Endothelial cell of umbilical vein (primary cell): Measurements from ENCODE around the gene SHC4. TPM values are rescaled to one million over a fixed set of nuclear protein-coding genes. Genes with fewer than 3 reads are reported as not detected.

Experiments used
- BruUV-seq: library from RNA; stranded (reverse); fragments of 400-500 nt; replicated peaks from 2 replicates; lab custom pipeline; 2021; lab: Mats Ljungman, UMichigan
- CTCF ChIA-PET: fragments of 300-600, 350-600 bp; sonication (Branson Sonifier 250); formaldehyde crosslinking; loops from one replicate; lab custom pipeline; 2021; ENCODE audit warnings: antibody characterized with exemption, inconsistent platforms; lab: Charles Lee
- POLR2A ChIA-PET: fragments of 300-600, 350-600 bp; sonication (Branson Sonifier 250); formaldehyde crosslinking; loops from one replicate; lab custom pipeline; 2021; ENCODE audit warnings: antibody characterized with exemption, inconsistent platforms; lab: Charles Lee
- DNase-seq: peaks from one replicate; pipeline ENCODE4 v3.0.0-alpha.2; 2011; ENCODE audit warnings: low read depth, low spot score
- FAIRE-seq: peaks from 2 replicates; lab custom pipeline; 2011; peaks lifted over from hg19 to GRCh38; lab: Jason Lieb, UNC
- H2AFZ ChIP-seq: 2 replicates; pipeline ENCODE4 v1.6.0; 2012; ENCODE audit warnings: low read depth, low read length, control low read depth, inconsistent platforms
- H3K27ac ChIP-seq: 2 replicates; pipeline ENCODE4 v1.5.1; 2011; ENCODE audit warnings: low read depth, mild to moderate bottlenecking, control low read depth, low read length, moderate library complexity; ENCODE audit not compliant: insufficient read depth
- H3K27me3 ChIP-seq, 2 experiments: 2 replicates each; pipeline versions ENCODE4 v1.6.0 to v1.6.1; 2011; ENCODE audit warnings: low read length in 2 of 2, mixed read lengths in 1 of 2; ENCODE audit not compliant: control insufficient read depth in 2 of 2, insufficient read depth in 2 of 2
- H3K36me3 ChIP-seq, 2 experiments: 2 replicates in 1 of 2; 3 replicates in 1 of 2; pipeline ENCODE4 v1.5.1; 2011; ENCODE audit warnings: low read length in 2 of 2, mild to moderate bottlenecking in 1 of 2, moderate library complexity in 1 of 2; ENCODE audit not compliant: control insufficient read depth in 2 of 2, insufficient read depth in 2 of 2; ENCODE audit errors: extremely low read depth in 1 of 2
- H3K4me1 ChIP-seq: 3 replicates; pipeline ENCODE4 v1.5.1; 2011; ENCODE audit warnings: mild to moderate bottlenecking, low read length; ENCODE audit not compliant: control insufficient read depth, insufficient read depth; ENCODE audit errors: extremely low read depth
- H3K4me2 ChIP-seq: 2 replicates; pipeline ENCODE4 v1.6.1; 2011; ENCODE audit warnings: low read length, control low read depth, mixed read lengths; ENCODE audit not compliant: insufficient read depth
- H3K4me3 ChIP-seq, 3 experiments: fragments of 200-600 bp in 1 of 3; sonication (generic), shearing (Covaris generic) in 1 of 3; replicated peaks in 1 of 3; 2 replicates each; pipeline ENCODE4 v1.5.1; 2011 to 2016; ENCODE audit warnings: control low read depth in 3 of 3, low read length in 3 of 3, mild to moderate bottlenecking in 2 of 3, inconsistent platforms in 1 of 3, low read depth in 1 of 3, moderate library complexity in 1 of 3; ENCODE audit not compliant: insufficient read depth in 1 of 3
- H3K79me2 ChIP-seq: 2 replicates; pipeline ENCODE4 v1.6.0; 2012; ENCODE audit warnings: low read length, inconsistent platforms; ENCODE audit not compliant: control insufficient read depth, insufficient read depth
- H3K9ac ChIP-seq: replicated peaks from 2 replicates; pipeline ENCODE3; 2011; ENCODE audit warnings: low read length, control low read depth; ENCODE audit not compliant: insufficient read depth; ENCODE audit errors: extremely low read depth
- H3K9me1 ChIP-seq: replicated peaks from 3 replicates; pipeline ENCODE4 v1.6.0; 2011; ENCODE audit warnings: mild to moderate bottlenecking, low read length; ENCODE audit not compliant: control insufficient read depth, insufficient read depth; ENCODE audit errors: extremely low read depth
- H3K9me3 ChIP-seq: replicated peaks from 2 replicates; pipeline ENCODE4 v1.5.1; 2012; ENCODE audit warnings: low read length, inconsistent platforms; ENCODE audit not compliant: control insufficient read depth, insufficient read depth
- H4K20me1 ChIP-seq: replicated peaks from 2 replicates; pipeline ENCODE3; 2011; ENCODE audit warnings: mild to moderate bottlenecking, low read length; ENCODE audit not compliant: control insufficient read depth, insufficient read depth; ENCODE audit errors: extremely low read depth
- CTCF ChIP-seq, 2 donors: IDR thresholded peaks; 1 replicate in 1 of 2; 2 replicates in 1 of 2; pipeline ENCODE4 v1.5.1; 2011; ENCODE audit warnings: low read length in 2 of 2, mild to moderate bottlenecking in 2 of 2, moderate library complexity in 2 of 2, control low read depth in 1 of 2, inconsistent platforms in 1 of 2, low read depth in 1 of 2; ENCODE audit not compliant: insufficient read depth in 1 of 2; ENCODE audit errors: extremely low read depth in 1 of 2
- EZH2 ChIP-seq: IDR thresholded peaks from 2 replicates; pipeline ENCODE4 v1.6.1; 2012; ENCODE audit warnings: borderline replicate concordance, low read depth, mild to moderate bottlenecking, moderate library complexity, low read length, inconsistent platforms; ENCODE audit not compliant: severe bottlenecking
- FOS ChIP-seq: IDR thresholded peaks from 2 replicates; pipeline ENCODE4 v1.6.1; 2011; ENCODE audit warnings: mild to moderate bottlenecking, low read length, moderate library complexity, borderline replicate concordance; ENCODE audit not compliant: insufficient read depth
- GATA2 ChIP-seq: IDR thresholded peaks from 2 replicates; pipeline ENCODE4 v1.7.0; 2011; ENCODE audit warnings: low read depth, mild to moderate bottlenecking, moderate library complexity, mixed read lengths, low read length; ENCODE audit not compliant: insufficient read length, insufficient read depth
- JUN ChIP-seq: IDR thresholded peaks from 2 replicates; pipeline ENCODE4 v1.6.1; 2011; ENCODE audit warnings: borderline replicate concordance, low read depth; ENCODE audit not compliant: insufficient read length, insufficient read depth
- MAX ChIP-seq: IDR thresholded peaks from 2 replicates; pipeline ENCODE4 v1.6.1; 2011; ENCODE audit not compliant: insufficient read depth, insufficient read length
- MYC ChIP-seq: IDR thresholded peaks from one replicate; pipeline ENCODE4 v1.6.1; 2011; ENCODE audit warnings: mild to moderate bottlenecking, low read depth, low read length
- POLR2A ChIP-seq: IDR thresholded peaks from 2 replicates; pipeline ENCODE4 v1.6.1; 2012; ENCODE audit warnings: low read depth, mild to moderate bottlenecking, control low read depth, low read length
- POLR2AphosphoS5 ChIP-seq: IDR thresholded peaks from 2 replicates; pipeline ENCODE4 v1.6.1; 2012; ENCODE audit warnings: low read depth, mild to moderate bottlenecking, control low read depth, low read length, moderate library complexity; ENCODE audit not compliant: insufficient read depth
- dilution Hi-C: fragments of 300-500 bp; cut with MboI; formaldehyde crosslinking; loops from one replicate; pipeline ENCODE4 v1.15.0; 2019; ENCODE audit warnings: low sequenced_read_pairs; ENCODE audit not compliant: extremely low pct_ligation_motif_present
- intact Hi-C: fragments of 100-400 bp; cut with micrococcal nuclease; formaldehyde crosslinking; loops from one replicate; pipeline ENCODE4 v1.10.0; 2022
- polyA plus RNA-seq, 4 experiments: library from polyadenylated mRNA; depleted of rRNA in 3 of 4; stranded (reverse) in 3 of 4; unstranded in 1 of 4; fragments of >200 nt; gene quantifications; 2 replicates each; pipeline versions ENCODE4 v1.2.1 to v1.2.3, GENCODE V29; 2011 to 2012; ENCODE audit warnings: missing spikeins in 1 of 4
- total RNA-seq: library from RNA; stranded (reverse); gene quantifications from 2 replicates; pipeline ENCODE4 v1.2.3, GENCODE V29; 2021

SHC4 gene
- total and polyA plus RNA-seq, 2 donors (not counting 3 experiments of a cell fraction or from before 2014, with no cell fraction given), result 0.20 TPM; not detected in 1

- H3K4me1 ChIP-seq, result no peaks in the 10 kb centered on the region
- intact Hi-C loops (no loop called here), dilution Hi-C loops (no loop called here)
- H3K9me3 ChIP-seq, result no peaks in the 10 kb centered on the region
- H4K20me1 ChIP-seq, result no peaks in the 10 kb centered on the region
- H3K9me1 ChIP-seq, result no peaks in the 10 kb centered on the region
- no peak for TF ChIP-seq POLR2AphosphoS5
- no peaks in the 10 kb centered on the region for H3K79me2 ChIP-seq
- BruUV-seq, result no TSS peak
- FAIRE-seq (no peak), DNase-seq (no peak)
- H3K27me3 ChIP-seq, result peaks cover 2 to 5% of the 10 kb centered on the region in 2 experiments
- H2AFZ ChIP-seq, result no peak overlapping the region
- no peak overlapping the region for H3K4me3 ChIP-seq
- POLR2A ChIA-PET, result no interaction called here
- no peak overlapping the region for H3K9ac ChIP-seq
- H3K4me2 ChIP-seq, result no peak overlapping the region
- no peak overlapping the region for H3K27ac ChIP-seq
- CTCF ChIA-PET, result interaction anchor here (1.1 to 1.5 kb wide), 6 partner anchors 10 to 345 kb away, joined by 3 to 4 read pairs (median 3); partner anchors contain the start of gene EID1
- H3K36me3 ChIP-seq, result no peaks in the 10 kb centered on the region
Observed at GRCh38 chr15:48890375-48890972, 73.2 kb downstream of the SHC4 start.

GRCh38 chr15:48889925-48890324, 73.8 kb downstream of the SHC4 start:
- H3K9ac ChIP-seq, result no peak overlapping the region
- FAIRE-seq, result no peak

More at GRCh38 chr15:48889925-48890324, 73.8 kb downstream of the SHC4 start:
- no peak for DNase-seq
- no peaks in the 10 kb centered on the region for H3K79me2 ChIP-seq
- H3K9me1 ChIP-seq, result no peaks in the 10 kb centered on the region
- H3K36me3 ChIP-seq, result no peaks in the 10 kb centered on the region
- peaks cover 2 to 4% of the 10 kb centered on the region in 2 experiments for H3K27me3 ChIP-seq
- intact Hi-C loops, result no loop called here
- no peak overlapping the region for H2AFZ ChIP-seq
- POLR2A ChIA-PET, result no interaction called here
- H3K4me1 ChIP-seq, result no peaks in the 10 kb centered on the region
- H3K9me3 ChIP-seq, result no peaks in the 10 kb centered on the region
- dilution Hi-C loops, result no loop called here
- BruUV-seq, result no TSS peak
- H3K4me3 ChIP-seq, result no peak overlapping the region
- CTCF ChIA-PET, result interaction anchor here (1.1 to 1.4 kb wide), 4 partner anchors 10 to 345 kb away, joined by 3 to 4 read pairs (median 3); partner anchors contain the start of gene EID1
- no peak overlapping the region for H3K27ac ChIP-seq
- no peak overlapping the region for H3K4me2 ChIP-seq
- no peak for TF ChIP-seq MAX
- TF ChIP-seq CTCF (IDR thresholded peaks at IDR 0.05; ENCODE audit: extremely low read depth in 1 of 2, insufficient read depth in 1 of 2, low read depth in 1 of 2, low read length in 2 of 2), result no peak
- TF ChIP-seq EZH2, result no peak
- TF ChIP-seq MYC, result no peak
- TF ChIP-seq FOS, result no peak
- TF ChIP-seq POLR2A, result no peak
- TF ChIP-seq POLR2AphosphoS5, result no peak
- no peak for TF ChIP-seq GATA2
- no peak for TF ChIP-seq JUN
- no peaks in the 10 kb centered on the region for H4K20me1 ChIP-seq
